H1 (cell line): ENCODE results near the gene POLR3K. TPM values are rescaled to one million over a fixed set of nuclear protein-coding genes. Genes with fewer than 3 reads are reported as not detected.

Source experiments
- ATF2 ChIP-seq: IDR thresholded peaks from 2 replicates; pipeline ENCODE4 v1.6.1; 2012; ENCODE audit warnings: low read length, inconsistent platforms
- CBX5 ChIP-seq: fragments of 300-800, 300-1000 bp; sonication (generic); IDR thresholded peaks from 2 replicates; pipeline ENCODE4 v1.7.1; 2016; ENCODE audit warnings: antibody characterized with exemption, low read length, low read depth
- JUND ChIP-seq: IDR thresholded peaks from 2 replicates; pipeline ENCODE4 v1.6.1; 2011; ENCODE audit warnings: mild to moderate bottlenecking, improper control_type of control experiment, low read length
- KDM5A ChIP-seq: fragments of 200-600 bp; IDR thresholded peaks from 2 replicates; pipeline ENCODE4 v1.7.1; 2012; ENCODE audit warnings: mild to moderate bottlenecking, low read length, inconsistent platforms, mixed read lengths
- polyA plus RNA-seq, 7 experiments: library from polyadenylated mRNA; depleted of rRNA in 3 of 7; stranded (reverse) in 5 of 7; unstranded in 2 of 7; fragments of >200 nt in 5 of 7; fragments of 200-250 nt in 2 of 7; gene quantifications; 1 replicate in 5 of 7; 2 replicates in 1 of 7; 4 replicates in 1 of 7; pipeline versions ENCODE4 v1.2.1 to v1.2.3, GENCODE V29; 2011 to 2013; ENCODE audit warnings: missing spikeins in 2 of 7, mixed read lengths in 2 of 7
- total RNA-seq: library from RNA; stranded (reverse); fragmentation: NEBNext Ultra II Directional; extraction: Animal tissue kit (Norgen Biotek cat#: 25700); gene quantifications from 2 replicates; pipeline ENCODE4 v1.2.1, GENCODE V29; 2021

Gene POLR3K
- total and polyA plus RNA-seq, 2 of the 8 experiments (the other 6 are each of a cell fraction or from before 2014, with no cell fraction given) = 45.4 to 80.5 TPM

- TF ChIP-seq CBX5 = no peak
- TF ChIP-seq ATF2 = no peak
- TF ChIP-seq KDM5A = no peak
- no peak for TF ChIP-seq JUND
Observed at GRCh38 chr16:56231-56927, 3.0 kb upstream of the POLR3K start (continued).
